ENCODE results near the gene TRAF3.

Gene TRAF3

GRCh38 chr14:102938191-102938590, 160.9 kb downstream of the TRAF3 start:
- no peak overlapping the region for H3K4me3 ChIP-seq (ENCODE audit: low read depth, low read length)
- DNase-seq (ENCODE audit: low read depth), result no peak
- TF ChIP-seq CTCF (conservative IDR thresholded peaks at IDR 0.05; ENCODE audit: low read depth, low read length), result no peak

GRCh38 chr14:102939329-102939728, 162.1 kb downstream of the TRAF3 start:
- no peak for DNase-seq (ENCODE audit: low read depth)
- no peak overlapping the region for H3K4me3 ChIP-seq (ENCODE audit: low read depth, low read length)
- TF ChIP-seq CTCF (conservative IDR thresholded peaks at IDR 0.05; ENCODE audit: low read depth, low read length), result no peak

- no peak for TF ChIP-seq CTCF (conservative IDR thresholded peaks at IDR 0.05; ENCODE audit: low read depth, low read length)
- DNase-seq (ENCODE audit: low read depth), result no peak
- no peak overlapping the region for H3K4me3 ChIP-seq (ENCODE audit: low read depth, low read length)
Measured at GRCh38 chr14:102939820-102940561, 162.7 kb downstream of the TRAF3 start.

- DNase-seq (ENCODE audit: low read depth), result no peak
- no peak overlapping the region for H3K4me3 ChIP-seq (ENCODE audit: low read depth, low read length)
- no peak for TF ChIP-seq CTCF (conservative IDR thresholded peaks at IDR 0.05; ENCODE audit: low read depth, low read length)
Measured at GRCh38 chr14:102940729-102941362, 163.6 kb downstream of the TRAF3 start.

- H3K4me3 ChIP-seq (ENCODE audit: low read depth, low read length), result no peak overlapping the region
- no peak for TF ChIP-seq CTCF (conservative IDR thresholded peaks at IDR 0.05; ENCODE audit: low read depth, low read length)
- no peak for DNase-seq (ENCODE audit: low read depth)
Measured at GRCh38 chr14:102941419-102942011, 164.3 kb downstream of the TRAF3 start.

GRCh38 chr14:102942069-102942468, 164.8 kb downstream of the TRAF3 start:
- H3K4me3 ChIP-seq (ENCODE audit: low read depth, low read length), result no peak overlapping the region
- no peak for DNase-seq (ENCODE audit: low read depth)
- no peak for TF ChIP-seq CTCF (conservative IDR thresholded peaks at IDR 0.05; ENCODE audit: low read depth, low read length)
